Fibroblast of lung (primary cell): Measurements from ENCODE around the gene HAUS7. TPM values are rescaled to one million over a fixed set of nuclear protein-coding genes. Genes with fewer than 3 reads are reported as not detected.

Source experiments
- DNase-seq, 2 donors: peaks; one replicate each; pipeline versions ENCODE4 v3.0.0 to v3.0.0-alpha.2; 2010; ENCODE audit warnings: low read depth in 2 of 2
- H2AFZ ChIP-seq: 2 replicates; pipeline ENCODE4 v1.5.1; 2012; ENCODE audit warnings: low read length, control low read depth, inconsistent platforms
- H3K27ac ChIP-seq: 2 replicates; pipeline ENCODE4 v1.5.1; 2011; ENCODE audit warnings: low read length, control low read depth; ENCODE audit not compliant: insufficient read depth
- H3K27me3 ChIP-seq: 2 replicates; pipeline ENCODE4 v1.5.1; 2011; ENCODE audit warnings: mild to moderate bottlenecking, low read length; ENCODE audit not compliant: control insufficient read depth, insufficient read depth
- H3K36me3 ChIP-seq: 2 replicates; pipeline ENCODE4 v1.5.1; 2011; ENCODE audit warnings: low read length; ENCODE audit not compliant: control insufficient read depth, insufficient read depth
- H3K4me1 ChIP-seq: 2 replicates; pipeline ENCODE4 v1.5.1; 2011; ENCODE audit warnings: low read length; ENCODE audit not compliant: control insufficient read depth, insufficient read depth; ENCODE audit errors: extremely low read depth
- H3K4me2 ChIP-seq: 2 replicates; pipeline ENCODE4 v1.5.1; 2011; ENCODE audit warnings: low read length, control low read depth; ENCODE audit not compliant: insufficient read depth; ENCODE audit errors: extremely low read depth
- H3K4me3 ChIP-seq, 4 experiments: fragments of 200-600 bp in 1 of 4; sonication (generic) in 1 of 4; replicated peaks in 1 of 4; 2 replicates each; pipeline ENCODE4 v1.5.1; 2011 to 2016; ENCODE audit warnings: low read length in 4 of 4, low read depth in 3 of 4, mild to moderate bottlenecking in 3 of 4, control low read depth in 2 of 4, inconsistent platforms in 1 of 4, mixed read lengths in 1 of 4; ENCODE audit not compliant: insufficient read depth in 1 of 4; ENCODE audit errors: control extremely low read depth in 1 of 4
- H3K79me2 ChIP-seq: 2 replicates; pipeline ENCODE4 v1.5.1; 2012; ENCODE audit warnings: mild to moderate bottlenecking, low read length, inconsistent platforms; ENCODE audit not compliant: control insufficient read depth, insufficient read depth
- H3K9ac ChIP-seq: 2 replicates; pipeline ENCODE4 v1.5.1; 2011; ENCODE audit warnings: mild to moderate bottlenecking, low read length, control low read depth; ENCODE audit not compliant: insufficient read depth
- H3K9me3 ChIP-seq: 2 replicates; pipeline ENCODE4 v1.5.1; 2012; ENCODE audit warnings: low read depth, low read length; ENCODE audit not compliant: control insufficient read depth, insufficient read depth
- H4K20me1 ChIP-seq: 2 replicates; pipeline ENCODE4 v1.5.1; 2011; ENCODE audit warnings: low read length; ENCODE audit not compliant: control insufficient read depth, insufficient read depth; ENCODE audit errors: extremely low read depth
- EZH2 ChIP-seq: IDR thresholded peaks from 2 replicates; pipeline ENCODE4 v1.5.1; 2012; ENCODE audit warnings: low read length, control low read depth, mild to moderate bottlenecking; ENCODE audit errors: missing control alignments
- polyA plus RNA-seq, 2 donors: library from polyadenylated mRNA; depleted of rRNA in 1 of 2; stranded (reverse) in 1 of 2; unstranded in 1 of 2; fragments of >200 nt; gene quantifications; 2 replicates each; pipeline ENCODE4 v1.2.1, GENCODE V29; 2011 to 2012; ENCODE audit warnings: missing spikeins in 1 of 2
- total RNA-seq: library from RNA; depleted of rRNA; stranded (reverse); fragments of >200 nt; gene quantifications from 2 replicates; pipeline ENCODE4 v1.2.1, GENCODE V29; 2014
- TF ChIP-seq, protein P1 (sequence below), 2 donors: IDR thresholded peaks in 1 of 2; conservative IDR thresholded peaks in 1 of 2; 1 replicate in 1 of 2; 2 replicates in 1 of 2; pipeline ENCODE4 v1.5.1; 2011 to 2012; ENCODE audit warnings: low read length in 2 of 2, control low read depth in 1 of 2, inconsistent platforms in 1 of 2, low read depth in 1 of 2, mild to moderate bottlenecking in 1 of 2

Gene HAUS7
- total and polyA plus RNA-seq, 2 donors (not counting 1 experiment from before 2014, with no cell fraction given) = 7.3 to 10.4 TPM

GRCh38 chrX:153465691-153466380 lies 4.5 kb downstream of the HAUS7 start:
- Histone ChIP-seq H3K4me3 (no peak overlapping the region), H3K27ac (no peak overlapping the region), H2AFZ (no peak overlapping the region), H3K79me2 (no peaks in the 10 kb centered on the region), H3K4me1 (no peaks in the 10 kb centered on the region), H3K36me3 (peaks cover 1% of the 10 kb centered on the region), H3K9ac (no peak overlapping the region), H3K4me2 (no peak overlapping the region), H3K27me3 (no peaks in the 10 kb centered on the region), H4K20me1 (no peaks in the 10 kb centered on the region), H3K9me3 (no peaks in the 10 kb centered on the region)
- no peak for DNase-seq
- no peak for TF ChIP-seq EZH2
- TF ChIP-seq, protein P1, sequence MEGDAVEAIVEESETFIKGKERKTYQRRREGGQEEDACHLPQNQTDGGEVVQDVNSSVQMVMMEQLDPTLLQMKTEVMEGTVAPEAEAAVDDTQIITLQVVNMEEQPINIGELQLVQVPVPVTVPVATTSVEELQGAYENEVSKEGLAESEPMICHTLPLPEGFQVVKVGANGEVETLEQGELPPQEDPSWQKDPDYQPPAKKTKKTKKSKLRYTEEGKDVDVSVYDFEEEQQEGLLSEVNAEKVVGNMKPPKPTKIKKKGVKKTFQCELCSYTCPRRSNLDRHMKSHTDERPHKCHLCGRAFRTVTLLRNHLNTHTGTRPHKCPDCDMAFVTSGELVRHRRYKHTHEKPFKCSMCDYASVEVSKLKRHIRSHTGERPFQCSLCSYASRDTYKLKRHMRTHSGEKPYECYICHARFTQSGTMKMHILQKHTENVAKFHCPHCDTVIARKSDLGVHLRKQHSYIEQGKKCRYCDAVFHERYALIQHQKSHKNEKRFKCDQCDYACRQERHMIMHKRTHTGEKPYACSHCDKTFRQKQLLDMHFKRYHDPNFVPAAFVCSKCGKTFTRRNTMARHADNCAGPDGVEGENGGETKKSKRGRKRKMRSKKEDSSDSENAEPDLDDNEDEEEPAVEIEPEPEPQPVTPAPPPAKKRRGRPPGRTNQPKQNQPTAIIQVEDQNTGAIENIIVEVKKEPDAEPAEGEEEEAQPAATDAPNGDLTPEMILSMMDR (conservative IDR thresholded peaks at IDR 0.05 in 1 of 2, IDR thresholded peaks at IDR 0.05 in 1 of 2; ENCODE audit: low read depth in 1 of 2, low read length in 2 of 2) = no peak

DNA sequence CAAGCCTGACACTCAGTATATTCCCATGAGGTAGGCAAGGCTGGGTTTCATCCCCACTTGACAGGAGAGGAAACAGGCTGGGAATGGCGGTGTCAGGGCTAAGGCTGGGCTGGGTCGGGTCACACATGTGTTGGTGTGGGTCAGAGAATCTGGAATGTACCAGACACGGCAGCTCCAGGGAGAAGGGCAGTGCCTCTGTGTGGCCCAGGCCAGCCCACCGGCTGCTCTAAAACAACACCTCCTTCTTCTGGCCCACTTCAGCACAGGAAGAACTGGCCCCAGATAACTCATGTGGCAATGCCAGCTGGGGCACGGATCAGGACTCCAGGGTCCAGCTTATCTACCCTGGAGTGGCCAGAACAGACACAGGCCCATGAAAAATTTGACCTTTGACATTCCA lies 6.3 kb downstream of the HAUS7 start:
- TF ChIP-seq, protein P1 (conservative IDR thresholded peaks at IDR 0.05 in 1 of 2, IDR thresholded peaks at IDR 0.05 in 1 of 2; ENCODE audit: low read depth in 1 of 2, low read length in 2 of 2) = no peak
- no peak for TF ChIP-seq EZH2
- Histone ChIP-seq H3K79me2 (no peaks in the 10 kb centered on the region), H3K4me2 (no peak overlapping the region), H3K4me1 (no peaks in the 10 kb centered on the region), H3K27me3 (no peaks in the 10 kb centered on the region), H3K36me3 (peaks cover 1% of the 10 kb centered on the region), H2AFZ (no peak overlapping the region), H3K9me3 (no peaks in the 10 kb centered on the region), H4K20me1 (no peaks in the 10 kb centered on the region), H3K9ac (no peak overlapping the region), H3K4me3 (no peak overlapping the region), H3K27ac (no peak overlapping the region)
- DNase-seq = no peak

DNA sequence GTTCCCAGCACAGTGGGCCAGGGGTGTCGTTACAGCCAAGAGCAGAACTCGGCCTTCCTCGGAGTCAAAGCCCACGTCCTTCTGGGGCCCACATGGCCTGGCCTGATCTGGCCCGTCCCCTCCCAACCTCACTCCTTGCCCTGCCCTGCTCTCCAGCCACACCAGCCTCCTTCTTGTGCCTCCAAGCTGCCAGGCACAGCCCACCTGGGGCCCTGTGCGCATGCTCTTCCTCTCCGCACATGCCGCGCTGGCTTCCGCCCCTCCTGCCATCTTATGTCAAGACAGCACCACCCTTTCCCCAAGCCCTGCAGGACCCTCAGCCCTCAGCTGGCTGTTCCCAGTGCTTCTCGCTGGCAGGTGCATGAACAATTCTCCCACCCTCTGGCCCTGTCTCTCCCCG lies 6.8 kb downstream of the HAUS7 start:
- no peak overlapping the region for H2AFZ ChIP-seq

More for the DNA sequence above, 6.8 kb downstream of the HAUS7 start:
- H3K9me3 ChIP-seq = no peaks in the 10 kb centered on the region
- no peak overlapping the region for H3K9ac ChIP-seq
- no peak overlapping the region for H3K27ac ChIP-seq
- H3K4me3 ChIP-seq = no peak overlapping the region
- no peaks in the 10 kb centered on the region for H3K79me2 ChIP-seq
- H4K20me1 ChIP-seq = no peaks in the 10 kb centered on the region
- no peak for DNase-seq
- no peak overlapping the region for H3K4me2 ChIP-seq
- H3K4me1 ChIP-seq = no peaks in the 10 kb centered on the region
- peaks cover 1% of the 10 kb centered on the region for H3K36me3 ChIP-seq
- H3K27me3 ChIP-seq = no peaks in the 10 kb centered on the region
- TF ChIP-seq, protein P1 (conservative IDR thresholded peaks at IDR 0.05 in 1 of 2, IDR thresholded peaks at IDR 0.05 in 1 of 2; ENCODE audit: low read depth in 1 of 2, low read length in 2 of 2) = no peak
- TF ChIP-seq EZH2 = no peak
